HCT116 (cell line): ENCODE results near the gene EPHB3. TPM values are rescaled to one million over a fixed set of nuclear protein-coding genes. Genes with fewer than 3 reads are reported as not detected.

Source experiments
- ATAC-seq: fragments of 200-7000 bp; cut with Tn5 transposase; 2 replicates; pipeline ENCODE4 v1.9.1; 2020; ENCODE audit warnings: mild to moderate bottlenecking, moderate library complexity
- BruUV-seq: library from RNA; stranded (reverse); fragments of 400-500 nt; replicated peaks from 2 replicates; lab custom pipeline; 2021; lab: Mats Ljungman, UMichigan
- CTCF ChIA-PET: fragments of 300-600 bp; sonication (Branson Sonifier 250); formaldehyde crosslinking; loops from one replicate; lab custom pipeline; 2021; ENCODE audit warnings: antibody characterized with exemption; lab: Charles Lee
- POLR2A ChIA-PET: fragments of 300-600, 350-600 bp; sonication (Branson Sonifier 250); formaldehyde crosslinking; loops from one replicate; lab custom pipeline; 2021; ENCODE audit warnings: antibody characterized with exemption; lab: Charles Lee
- RAD21 ChIA-PET, 2 experiments: fragments of 300-600 bp; sonication (Branson Sonifier 250); formaldehyde crosslinking; loops; one replicate each; lab custom pipeline; 2023; ENCODE audit warnings: low total read pairs in 2 of 2; ENCODE audit not compliant: uncharacterized antibody in 2 of 2, unreplicated experiment in 2 of 2, low non-redundant PET in 1 of 2; lab: Charles Lee
- DNase-seq: peaks from one replicate; pipeline ENCODE4 v3.0.0-alpha.2; 2010; ENCODE audit warnings: low read depth, low spot score
- H2AFZ ChIP-seq: fragments of 200-600 bp; shearing (Covaris generic), sonication (generic); 2 replicates; pipeline ENCODE4 v1.6.1; 2017; ENCODE audit warnings: low read depth, mixed run types, mixed read lengths, antibody characterized with exemption, low read length; ENCODE audit not compliant: poor library complexity, severe bottlenecking
- H3K27ac ChIP-seq: 2 replicates; pipeline ENCODE4 v1.5.1; 2012; ENCODE audit warnings: low read depth, low read length
- H3K27me3 ChIP-seq: fragments of 200-600 bp; sonication (generic); 2 replicates; pipeline ENCODE4 v1.6.1; 2016; ENCODE audit warnings: mixed run types, low read length, mixed read lengths; ENCODE audit not compliant: insufficient read depth
- H3K36me3 ChIP-seq, 2 experiments: fragments of 200-500 bp in 1 of 2; fragments of 200-600 bp in 1 of 2; sonication (Bioruptor generic) in 1 of 2; sonication (generic) in 1 of 2; 2 replicates each; pipeline versions ENCODE4 v1.5.1 to v1.6.1; 2014 to 2016; ENCODE audit warnings: low read length in 2 of 2, inconsistent platforms in 1 of 2, mixed read lengths in 1 of 2, mixed run types in 1 of 2; ENCODE audit not compliant: insufficient read depth in 2 of 2, control insufficient read depth in 1 of 2
- H3K4me1 ChIP-seq, 2 experiments: fragments of 200-600 bp in 1 of 2; sonication (generic) in 1 of 2; 2 replicates each; pipeline versions ENCODE4 v1.5.1 to v1.6.1; 2012 to 2017; ENCODE audit warnings: low read length in 2 of 2, inconsistent platforms in 1 of 2, mild to moderate bottlenecking in 1 of 2, mixed read lengths in 1 of 2, mixed run types in 1 of 2, moderate library complexity in 1 of 2; ENCODE audit not compliant: insufficient read depth in 2 of 2, control insufficient read depth in 1 of 2
- H3K4me2 ChIP-seq: fragments of 200-600 bp; sonication (generic); 2 replicates; pipeline ENCODE4 v1.6.1; 2017; ENCODE audit warnings: mixed run types, low read length, mixed read lengths
- H3K4me3 ChIP-seq, 2 experiments: fragments of 200-600 bp in 1 of 2; sonication (generic) in 1 of 2; replicated peaks in 1 of 2; 2 replicates each; pipeline ENCODE4 v1.5.1; 2011 to 2016; ENCODE audit warnings: low read length in 2 of 2, control low read depth in 1 of 2, low read depth in 1 of 2, mild to moderate bottlenecking in 1 of 2, mixed read lengths in 1 of 2, mixed run types in 1 of 2
- H3K79me2 ChIP-seq: fragments of 200-600 bp; sonication (generic); 2 replicates; pipeline ENCODE4 v1.6.1; 2017; ENCODE audit warnings: mild to moderate bottlenecking, mixed run types, low read length, moderate library complexity, mixed read lengths; ENCODE audit not compliant: insufficient read depth
- H3K9ac ChIP-seq: fragments of 200-600 bp; sonication (generic); 2 replicates; pipeline ENCODE4 v1.6.1; 2016; ENCODE audit warnings: low read length, mixed read lengths
- H3K9me2 ChIP-seq: fragments of 200-600 bp; sonication (generic), shearing (Covaris generic); 2 replicates; pipeline ENCODE4 v1.6.1; 2017; ENCODE audit warnings: mixed run types, mild to moderate bottlenecking, moderate library complexity; ENCODE audit not compliant: insufficient read depth
- H3K9me3 ChIP-seq, 2 experiments: fragments of 200-500 bp in 1 of 2; fragments of 200-600 bp in 1 of 2; sonication (Bioruptor generic) in 1 of 2; sonication (generic) in 1 of 2; 2 replicates each; pipeline ENCODE4 v1.6.1; 2014 to 2017; ENCODE audit warnings: low read length in 2 of 2, mixed read lengths in 2 of 2, inconsistent platforms in 1 of 2, low read depth in 1 of 2, mild to moderate bottlenecking in 1 of 2, mixed run types in 1 of 2, moderate library complexity in 1 of 2; ENCODE audit not compliant: control insufficient read depth in 1 of 2, insufficient read depth in 1 of 2
- H4K20me1 ChIP-seq: fragments of 200-600 bp; sonication (generic), shearing (Covaris generic); 2 replicates; pipeline ENCODE4 v1.6.1; 2017; ENCODE audit warnings: mixed run types, mild to moderate bottlenecking, moderate library complexity; ENCODE audit not compliant: insufficient read depth
- ATF3 ChIP-seq: IDR thresholded peaks from 2 replicates; pipeline ENCODE4 v1.6.1; 2012
- CBX3 ChIP-seq: IDR thresholded peaks from 2 replicates; pipeline ENCODE4 v1.6.1; 2012; ENCODE audit warnings: low read depth
- CEBPB ChIP-seq: IDR thresholded peaks from 2 replicates; pipeline ENCODE4 v1.6.1; 2012; ENCODE audit warnings: low read depth
- CTCF ChIP-seq, 3 experiments: fragments of 200-600 bp in 1 of 3; sonication (generic) in 1 of 3; IDR thresholded peaks in 2 of 3; conservative IDR thresholded peaks in 1 of 3; 2 replicates each; pipeline ENCODE4 v1.5.1; 2012 to 2017; ENCODE audit warnings: low read depth in 2 of 3, low read length in 2 of 3, antibody characterized with exemption in 1 of 3, borderline replicate concordance in 1 of 3, control low read depth in 1 of 3, mild to moderate bottlenecking in 1 of 3, mixed read lengths in 1 of 3, mixed run types in 1 of 3, moderate library complexity in 1 of 3; ENCODE audit not compliant: insufficient read depth in 1 of 3
- EGR1 ChIP-seq: IDR thresholded peaks from 2 replicates; pipeline ENCODE4 v1.6.1; 2012; ENCODE audit warnings: low read depth
- EZH2 ChIP-seq: fragments of 200-600 bp; sonication (generic); IDR thresholded peaks from 2 replicates; pipeline ENCODE4 v1.6.1; 2017; ENCODE audit warnings: antibody characterized with exemption, mixed run types
- JUND ChIP-seq: IDR thresholded peaks from 2 replicates; pipeline ENCODE4 v1.6.1; 2012
- MAX ChIP-seq: IDR thresholded peaks from 2 replicates; pipeline ENCODE4 v1.6.1; 2012
- RAD21 ChIP-seq: IDR thresholded peaks from 2 replicates; pipeline ENCODE4 v1.6.1; 2012; ENCODE audit warnings: low read depth, mild to moderate bottlenecking
- REST ChIP-seq: IDR thresholded peaks from 2 replicates; pipeline ENCODE4 v1.6.1; 2012; ENCODE audit warnings: low read depth
- SIN3A ChIP-seq: IDR thresholded peaks from 2 replicates; pipeline ENCODE4 v1.6.1; 2012; ENCODE audit warnings: low read depth
- SP1 ChIP-seq: IDR thresholded peaks from 2 replicates; pipeline ENCODE4 v1.6.1; 2012; ENCODE audit warnings: low read depth
- SRF ChIP-seq: IDR thresholded peaks from 2 replicates; pipeline ENCODE4 v1.6.1; 2012; ENCODE audit warnings: low read depth
- TCF7L2 ChIP-seq: IDR thresholded peaks from 2 replicates; pipeline ENCODE4 v1.7.0; 2011; ENCODE audit warnings: borderline replicate concordance, inconsistent platforms; ENCODE audit not compliant: insufficient read depth, insufficient read length; ENCODE audit errors: extremely low read depth
- ZNF274 ChIP-seq: fragments of 200-500 bp; sonication (Bioruptor generic); IDR thresholded peaks from 2 replicates; pipeline ENCODE4 v1.6.1; 2014; ENCODE audit warnings: mild to moderate bottlenecking, low read depth, low read length, inconsistent platforms
- intact Hi-C: fragments of 100-400 bp; cut with micrococcal nuclease; formaldehyde crosslinking; loops from 2 replicates; pipeline ENCODE4 v1.10.0; 2022
- total RNA-seq: library from RNA; stranded (reverse); gene quantifications from one replicate; pipeline ENCODE4 v1.2.1, GENCODE V29; 2021; ENCODE audit not compliant: unreplicated experiment

EPHB3 gene
- total RNA-seq, 1 experiment from 2014 or later, result 6.5 TPM

- no peak overlapping the region for H3K9ac ChIP-seq
- POLR2A ChIA-PET, result no interaction called here
- BruUV-seq, result no TSS peak
Measured at GRCh38 chr3:184559336-184559735, 2.2 kb upstream of the EPHB3 start.

More at GRCh38 chr3:184559336-184559735, 2.2 kb upstream of the EPHB3 start:
- DNase-seq (no peak), ATAC-seq (no peak)
- ChIA-PET RAD21 (no interaction called here), CTCF (no interaction called here)
- intact Hi-C loops, result no loop called here
- Histone ChIP-seq H3K27me3 (no peaks in the 10 kb centered on the region), H3K79me2 (no peaks in the 10 kb centered on the region), H3K9me3 (no peaks in the 10 kb centered on the region), H3K9me2 (no peaks in the 10 kb centered on the region), H3K4me1 (peaks cover 0 to 9% of the 10 kb centered on the region in 2 experiments; a peak in 2 of 4 replicates), H4K20me1 (no peaks in the 10 kb centered on the region), H3K4me2 (no peak overlapping the region), H3K36me3 (no peaks in the 10 kb centered on the region), H3K27ac (no peak overlapping the region), H2AFZ (no peak overlapping the region), H3K4me3 (no peak overlapping the region)
- TF ChIP-seq TCF7L2 (no peak), CEBPB (no peak), EZH2 (no peak), JUND (no peak), MAX (no peak), ZNF274 (no peak), ATF3 (no peak), RAD21 (no peak), CBX3 (no peak), EGR1 (no peak), SIN3A (no peak), CTCF (IDR thresholded peaks at IDR 0.05 in 2 of 3, conservative IDR thresholded peaks at IDR 0.05 in 1 of 3; ENCODE audit: borderline replicate concordance in 1 of 3, insufficient read depth in 1 of 3, low read depth in 2 of 3, low read length in 2 of 3) (no peak), SRF (no peak), REST (no peak), SP1 (no peak)
